HepG2 (cell line): Measurements from ENCODE around the gene BRMS1. TPM values are rescaled to one million over a fixed set of nuclear protein-coding genes. Genes with fewer than 3 reads are reported as not detected.
A peak's percentile ranks its signal among the peaks of the same experiment; 100 is the strongest.

Experiments used
- KAT8 ChIP-seq: IDR thresholded peaks from 2 replicates; pipeline ENCODE4 v1.6.1; 2016; ENCODE audit warnings: missing genetic modification reagents, missing compliant biosample characterization
- NONO ChIP-seq, 2 experiments: fragments of 450-650 bp in 1 of 2; sonication (generic) in 1 of 2; formaldehyde crosslinking in 1 of 2; IDR thresholded peaks in 1 of 2; conservative IDR thresholded peaks in 1 of 2; 2 replicates each; pipeline versions ENCODE4 v1.6.1 to v1.8.0; 2017 to 2022; ENCODE audit warnings: mild to moderate bottlenecking in 1 of 2, missing genetic modification reagents in 1 of 2, moderate library complexity in 1 of 2
- PPARG ChIP-seq: conservative IDR thresholded peaks from 2 replicates; pipeline ENCODE4 v1.6.1; 2016; ENCODE audit warnings: missing biosample characterization, missing genetic modification reagents
- PTBP1 ChIP-seq: fragments of 200-400 bp; formaldehyde crosslinking; IDR thresholded peaks from 2 replicates; pipeline ENCODE4 v1.6.1; 2018; ENCODE audit warnings: low read length, low read depth; ENCODE audit not compliant: poor library complexity, severe bottlenecking
- SAP130 ChIP-seq: IDR thresholded peaks from 2 replicates; pipeline ENCODE4 v1.6.1; 2016; ENCODE audit warnings: low read depth
- ZC3H13 ChIP-seq: sonication (generic); formaldehyde crosslinking; IDR thresholded peaks from 2 replicates; pipeline ENCODE4 v1.8.1; 2023; ENCODE audit warnings: mild to moderate bottlenecking, missing genetic modification reagents, moderate library complexity
- ZFP36L1 ChIP-seq: sonication (generic); formaldehyde crosslinking; IDR thresholded peaks from 2 replicates; pipeline ENCODE4 v1.8.0; 2022; ENCODE audit warnings: mild to moderate bottlenecking, missing genetic modification reagents, moderate library complexity
- ZHX1 ChIP-seq: sonication (generic); formaldehyde crosslinking; IDR thresholded peaks from 2 replicates; pipeline ENCODE4 v1.8.1; 2022; ENCODE audit warnings: low read depth, mild to moderate bottlenecking, missing genetic modification reagents
- ZIK1 ChIP-seq: sonication (generic); formaldehyde crosslinking; IDR thresholded peaks from 2 replicates; pipeline ENCODE4 v1.5.0; 2020; ENCODE audit warnings: mild to moderate bottlenecking, low read depth, missing genetic modification reagents, borderline replicate concordance
- ZNF263 ChIP-seq: sonication (generic); formaldehyde crosslinking; IDR thresholded peaks from 2 replicates; pipeline ENCODE4 v1.4.0; 2020; ENCODE audit warnings: missing genetic modification reagents
- ZNF280B ChIP-seq: sonication (generic); formaldehyde crosslinking; IDR thresholded peaks from 2 replicates; pipeline ENCODE4 v1.5.0; 2020; ENCODE audit warnings: missing genetic modification reagents, mild to moderate bottlenecking, borderline replicate concordance
- ZNF281 ChIP-seq: sonication (generic); formaldehyde crosslinking; IDR thresholded peaks from 2 replicates; pipeline ENCODE4 v1.4.0; 2020; ENCODE audit warnings: missing genetic modification reagents, borderline replicate concordance
- ZNF574 ChIP-seq: sonication (generic); formaldehyde crosslinking; IDR thresholded peaks from 2 replicates; pipeline ENCODE4 v1.4.0; 2020; ENCODE audit warnings: missing genetic modification reagents
- polyA plus RNA-seq, 8 experiments: library from polyadenylated mRNA; depleted of rRNA in 3 of 8; stranded (reverse) in 7 of 8; unstranded in 1 of 8; fragments of >200 nt; fragmentation: Illumina TruSeq in 4 of 8; extraction: Trizol in 4 of 8; gene quantifications; 2 replicates each; pipeline versions ENCODE4 v1.2.1 to v1.2.3, GENCODE V29; 2011 to 2016; ENCODE audit warnings: low read depth in 4 of 8, missing spikeins in 1 of 8, mixed read lengths in 1 of 8; ENCODE audit not compliant: insufficient read depth in 1 of 8
- total RNA-seq, 5 experiments: library from RNA; depleted of rRNA; stranded (reverse); fragments of >200 nt; fragmentation: Illumina TruSeq; extraction: Trizol; gene quantifications; 2 replicates each; pipeline ENCODE4 v1.2.3, GENCODE V29; 2016; ENCODE audit warnings: low read depth in 1 of 5
- TF ChIP-seq, protein P1 (sequence below): sonication (generic); formaldehyde crosslinking; IDR thresholded peaks from 2 replicates; pipeline ENCODE4 v1.5.0; 2020; ENCODE audit warnings: missing genetic modification reagents

The BRMS1 gene
- total and polyA plus RNA-seq, 2 of the 13 experiments (the other 11 are each of a cell fraction or from before 2014, with no cell fraction given) = 15.8 to 55.7 TPM

DNA sequence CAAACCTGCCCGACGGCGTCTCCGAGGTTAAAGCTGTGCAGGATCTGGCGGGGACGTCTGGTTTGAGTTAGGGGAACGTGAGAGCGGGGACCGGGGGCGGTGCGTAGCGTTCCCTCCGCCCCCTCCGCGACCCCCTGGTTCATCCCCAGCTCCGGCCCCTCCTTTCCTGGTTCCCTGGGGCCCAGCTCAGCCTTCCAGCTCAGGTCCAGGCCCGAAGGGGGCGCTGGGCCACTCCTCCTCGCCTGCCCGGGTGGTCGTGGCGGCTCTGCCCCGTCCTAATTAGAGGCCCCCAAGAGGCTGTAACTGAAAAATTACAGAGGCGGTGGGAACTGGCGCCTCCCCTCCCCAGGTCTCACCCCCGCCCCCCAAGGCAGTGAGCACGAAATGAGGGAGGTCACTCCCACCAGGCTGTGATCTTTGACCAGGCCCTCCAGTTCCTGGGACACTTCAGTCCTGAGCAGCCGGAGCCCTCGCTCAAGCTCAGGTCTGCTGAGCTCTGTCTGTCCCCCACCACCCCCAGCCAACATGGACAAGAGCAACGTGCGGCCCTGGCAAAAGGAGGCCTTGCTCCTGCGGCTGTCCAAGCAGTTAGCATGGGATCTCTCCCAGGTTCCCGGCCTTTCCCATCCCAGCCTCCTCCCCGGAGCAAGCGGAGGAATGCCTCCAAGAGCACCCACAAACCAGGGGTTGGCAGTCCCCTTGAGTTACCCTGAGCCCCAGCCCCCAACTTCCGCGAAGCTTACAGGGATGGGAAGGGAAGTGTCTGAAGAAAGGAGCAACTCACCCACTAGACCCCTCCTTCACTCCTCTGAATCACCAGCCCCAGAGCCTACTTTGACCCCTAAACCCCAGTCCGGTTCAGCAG lies 31.4 kb downstream of the BRMS1 start (continued):
- TF ChIP-seq ZHX1 = peak; percentile 64; the same call in 1 of the 2 replicates
- TF ChIP-seq ZC3H13 = 0 out of 2 replicates have a peak, but pooled peaks have one; percentile 55
- 0 out of 2 replicates have a peak, but pooled peaks have one; percentile 2 for TF ChIP-seq ZNF574
- TF ChIP-seq ZFP36L1 (CRISPR knock-in tag) = peak; percentile 35; the same call in 1 of the 2 replicates
- TF ChIP-seq, protein P1, sequence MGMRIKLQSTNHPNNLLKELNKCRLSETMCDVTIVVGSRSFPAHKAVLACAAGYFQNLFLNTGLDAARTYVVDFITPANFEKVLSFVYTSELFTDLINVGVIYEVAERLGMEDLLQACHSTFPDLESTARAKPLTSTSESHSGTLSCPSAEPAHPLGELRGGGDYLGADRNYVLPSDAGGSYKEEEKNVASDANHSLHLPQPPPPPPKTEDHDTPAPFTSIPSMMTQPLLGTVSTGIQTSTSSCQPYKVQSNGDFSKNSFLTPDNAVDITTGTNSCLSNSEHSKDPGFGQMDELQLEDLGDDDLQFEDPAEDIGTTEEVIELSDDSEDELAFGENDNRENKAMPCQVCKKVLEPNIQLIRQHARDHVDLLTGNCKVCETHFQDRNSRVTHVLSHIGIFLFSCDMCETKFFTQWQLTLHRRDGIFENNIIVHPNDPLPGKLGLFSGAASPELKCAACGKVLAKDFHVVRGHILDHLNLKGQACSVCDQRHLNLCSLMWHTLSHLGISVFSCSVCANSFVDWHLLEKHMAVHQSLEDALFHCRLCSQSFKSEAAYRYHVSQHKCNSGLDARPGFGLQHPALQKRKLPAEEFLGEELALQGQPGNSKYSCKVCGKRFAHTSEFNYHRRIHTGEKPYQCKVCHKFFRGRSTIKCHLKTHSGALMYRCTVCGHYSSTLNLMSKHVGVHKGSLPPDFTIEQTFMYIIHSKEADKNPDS (CRISPR knock-in tag) = peak; percentile 73; the same call in 1 of the 2 replicates
- peak; percentile 32 for TF ChIP-seq PTBP1
- peak; percentile 45; the same call in 1 of the 2 replicates for TF ChIP-seq ZNF280B
- TF ChIP-seq ZNF263 (CRISPR knock-in tag) = no peak
- TF ChIP-seq ZIK1 (CRISPR knock-in tag) = peak; percentile 43; the same call in 1 of the 2 replicates
- 0 out of 2 replicates have a peak, but pooled peaks have one; percentile 9 for TF ChIP-seq PPARG
- no peak for TF ChIP-seq NONO (IDR thresholded peaks at IDR 0.05)
- TF ChIP-seq NONO (CRISPR knock-in tag; conservative IDR thresholded peaks at IDR 0.05) = 0 out of 2 replicates have a peak, but pooled peaks have one; percentile 36
- TF ChIP-seq SAP130 (CRISPR knock-in tag) = peak; percentile 56; the same call in 1 of the 2 replicates
- no peak for TF ChIP-seq KAT8 (CRISPR knock-in tag)
- TF ChIP-seq ZNF281 (CRISPR knock-in tag) = 0 out of 2 replicates have a peak, but pooled peaks have one; percentile 46
